ENCODE measurements around the gene SPEF1. TPM values are rescaled to one million over a fixed set of nuclear protein-coding genes. Genes with fewer than 3 reads are reported as not detected.

SPEF1 gene
- total RNA-seq, 4 donors from 2014 or later = 1.3 TPM; not detected in 3

DNA sequence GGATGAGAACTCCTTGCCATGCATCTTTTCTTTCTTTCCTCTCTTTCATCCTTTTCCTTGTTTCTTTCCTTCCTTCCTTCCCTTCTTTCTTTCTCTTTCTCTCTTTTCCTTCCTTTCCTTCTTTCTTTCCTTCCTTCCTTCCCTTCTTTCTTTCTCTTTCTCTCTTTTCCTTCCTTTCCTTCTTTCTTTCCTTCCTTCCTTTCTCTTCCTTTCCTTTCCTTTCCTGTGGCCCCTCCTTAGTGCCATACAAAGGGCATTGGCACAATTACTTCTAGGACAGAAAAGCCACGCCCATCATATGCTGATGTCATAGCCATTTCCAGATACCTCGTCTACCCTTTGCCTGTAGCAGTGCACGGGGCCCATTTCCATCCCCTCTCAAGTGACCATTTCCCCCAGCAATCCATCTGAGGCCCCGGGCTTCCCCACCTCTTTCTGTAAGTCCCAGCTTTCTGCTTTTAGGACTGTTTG lies 7.5 kb upstream of the SPEF1 start:
- TF ChIP-seq, protein P1, sequence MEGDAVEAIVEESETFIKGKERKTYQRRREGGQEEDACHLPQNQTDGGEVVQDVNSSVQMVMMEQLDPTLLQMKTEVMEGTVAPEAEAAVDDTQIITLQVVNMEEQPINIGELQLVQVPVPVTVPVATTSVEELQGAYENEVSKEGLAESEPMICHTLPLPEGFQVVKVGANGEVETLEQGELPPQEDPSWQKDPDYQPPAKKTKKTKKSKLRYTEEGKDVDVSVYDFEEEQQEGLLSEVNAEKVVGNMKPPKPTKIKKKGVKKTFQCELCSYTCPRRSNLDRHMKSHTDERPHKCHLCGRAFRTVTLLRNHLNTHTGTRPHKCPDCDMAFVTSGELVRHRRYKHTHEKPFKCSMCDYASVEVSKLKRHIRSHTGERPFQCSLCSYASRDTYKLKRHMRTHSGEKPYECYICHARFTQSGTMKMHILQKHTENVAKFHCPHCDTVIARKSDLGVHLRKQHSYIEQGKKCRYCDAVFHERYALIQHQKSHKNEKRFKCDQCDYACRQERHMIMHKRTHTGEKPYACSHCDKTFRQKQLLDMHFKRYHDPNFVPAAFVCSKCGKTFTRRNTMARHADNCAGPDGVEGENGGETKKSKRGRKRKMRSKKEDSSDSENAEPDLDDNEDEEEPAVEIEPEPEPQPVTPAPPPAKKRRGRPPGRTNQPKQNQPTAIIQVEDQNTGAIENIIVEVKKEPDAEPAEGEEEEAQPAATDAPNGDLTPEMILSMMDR (IDR thresholded peaks at IDR 0.05; ENCODE audit: low read depth) = no peak

GRCh38 chr20:3787324-3788014 lies 6.2 kb upstream of the SPEF1 start:
- TF ChIP-seq, protein P1 (IDR thresholded peaks at IDR 0.05; ENCODE audit: low read depth) = no peak

DNA sequence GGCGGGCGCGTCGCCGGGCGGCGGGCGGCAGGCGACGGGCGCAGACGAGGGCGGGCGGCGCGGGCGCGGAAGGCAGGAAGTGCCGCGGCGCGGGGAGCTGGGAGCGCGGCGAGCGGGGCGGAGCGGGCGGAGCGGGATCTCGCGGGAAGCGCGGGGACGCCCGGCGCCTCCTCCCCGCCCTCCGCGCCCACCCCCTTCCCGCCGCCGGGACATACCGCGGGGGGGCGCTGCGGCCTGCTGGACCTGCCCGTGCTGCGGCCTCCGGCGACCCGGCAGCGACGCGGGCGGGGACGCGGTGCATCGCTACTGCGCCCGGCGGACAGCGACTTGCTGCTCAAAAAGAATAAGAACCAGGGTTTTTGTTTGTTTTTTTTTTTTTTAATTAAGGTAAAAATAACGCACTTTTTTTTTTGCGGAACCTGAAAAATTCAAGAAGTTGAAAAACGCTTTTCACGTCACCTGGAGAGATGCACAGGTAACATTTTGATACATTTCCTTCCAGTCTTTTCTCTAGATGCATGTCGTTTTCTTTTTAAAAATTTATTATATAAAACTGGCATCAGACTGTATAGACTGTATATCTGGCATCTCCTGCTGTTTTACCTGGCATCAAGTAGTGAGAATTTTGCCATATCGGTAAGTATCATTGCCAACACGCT lies 5.5 kb upstream of the SPEF1 start, which contains the start of gene CENPB:
Gene CENPB, minus strand, starts transcription at position 76 of the 659 bp plus-strand sequence. CDS start 257 bp downstream, outside the sequence.
- TF ChIP-seq, protein P1 (IDR thresholded peaks at IDR 0.05; ENCODE audit: low read depth) = no peak

GRCh38 chr20:3786126-3786484 lies 4.9 kb upstream of the SPEF1 start:
- TF ChIP-seq, protein P1 (IDR thresholded peaks at IDR 0.05; ENCODE audit: low read depth) = no peak

DNA sequence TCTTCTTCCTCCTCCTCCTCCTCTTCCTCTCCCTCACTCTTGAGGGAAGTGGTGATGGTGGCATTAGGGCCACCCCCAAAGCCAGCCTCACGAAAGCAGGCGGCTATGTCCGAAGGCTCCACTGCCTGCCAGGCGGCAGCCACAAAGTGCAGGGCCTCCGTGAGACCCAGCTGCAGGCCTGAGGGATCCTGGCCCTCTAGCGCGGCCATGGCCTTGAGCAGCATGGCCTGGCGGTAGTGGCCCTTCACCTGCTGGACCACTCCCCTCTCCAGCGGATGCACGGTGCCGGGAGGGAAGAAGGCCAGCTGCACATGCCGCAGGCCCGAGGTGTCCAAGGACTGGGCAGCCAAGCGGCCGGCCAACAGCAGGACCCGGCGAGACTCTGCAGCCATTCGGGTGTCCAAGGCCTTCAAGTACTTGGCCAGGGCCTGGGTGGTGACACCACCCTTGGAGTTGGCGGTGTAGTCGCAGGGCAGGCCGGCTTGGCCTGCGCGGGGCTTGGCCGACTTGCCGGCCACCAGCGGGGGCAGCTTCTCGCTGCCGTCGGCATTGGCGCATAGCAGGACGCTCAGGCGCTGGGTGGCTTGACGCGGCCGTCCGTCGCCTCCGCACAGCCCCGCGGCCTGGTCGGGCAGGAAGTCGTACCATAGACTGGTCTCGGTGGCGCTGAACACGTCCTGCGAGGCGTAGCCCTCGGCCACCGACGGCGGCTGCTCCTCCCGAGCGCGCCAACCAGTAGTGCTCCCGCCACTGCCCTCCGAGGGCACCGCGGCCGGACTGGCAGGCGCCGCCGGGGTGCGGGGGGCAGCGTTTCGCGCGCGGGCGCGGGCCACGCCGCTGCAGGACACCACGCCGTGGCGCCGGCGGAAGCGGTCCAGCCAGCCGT lies 4.2 kb upstream of the SPEF1 start:
- TF ChIP-seq, protein P1 (IDR thresholded peaks at IDR 0.05; ENCODE audit: low read depth) = no peak

GRCh38 chr20:3784863-3785239 lies 3.6 kb upstream of the SPEF1 start:
- TF ChIP-seq, protein P1 (IDR thresholded peaks at IDR 0.05; ENCODE audit: low read depth) = no peak

Data from subcutaneous adipose tissue (tissue), 4 donors.